Activated T-cell treated with anti-CD3 and anti-CD28 coated beads for 48 hours (primary cell): Measurements from ENCODE around the gene BCR.
"Not testable (repeated sequence)": the region's sequence is repeated elsewhere in the genome, so short reads cannot be mapped to it uniquely, and the experiment has no call there.

Source experiments
- DNase-seq: peaks from one replicate; pipeline ENCODE4 v3.0.0-alpha.2; 2020; ENCODE audit warnings: low read depth

Gene BCR

GRCh38 chr22:23291806-23292452 is 111.6 kb downstream of the BCR start:
- DNase-seq, result no peak

GRCh38 chr22:23292453-23293350 is 112.4 kb downstream of the BCR start:
- DNase-seq, result no peak

DNA sequence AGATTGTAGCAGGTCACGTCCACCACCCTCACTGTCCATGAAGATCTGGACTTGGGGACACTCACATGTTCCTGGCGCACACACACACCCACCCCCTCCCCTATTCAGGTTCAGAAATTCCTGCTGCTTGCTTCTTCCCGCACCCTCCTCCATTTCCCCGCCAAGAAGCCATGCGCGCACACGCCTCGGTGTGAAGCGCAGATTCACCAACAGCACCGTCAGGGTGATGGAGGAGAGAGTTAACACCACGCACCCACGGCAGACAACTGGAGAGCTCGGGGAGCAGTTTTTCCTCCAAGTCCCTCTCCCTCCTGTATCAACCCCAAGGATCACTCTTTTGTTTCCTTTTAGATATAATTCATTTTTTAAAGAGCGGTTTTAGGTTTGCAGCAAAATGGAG is 113.4 kb downstream of the BCR start:
- no peak for DNase-seq

- DNase-seq, result no peak
These were observed 113.9 kb downstream of the BCR start for GRCh38 chr22:23294221-23294620.

DNA sequence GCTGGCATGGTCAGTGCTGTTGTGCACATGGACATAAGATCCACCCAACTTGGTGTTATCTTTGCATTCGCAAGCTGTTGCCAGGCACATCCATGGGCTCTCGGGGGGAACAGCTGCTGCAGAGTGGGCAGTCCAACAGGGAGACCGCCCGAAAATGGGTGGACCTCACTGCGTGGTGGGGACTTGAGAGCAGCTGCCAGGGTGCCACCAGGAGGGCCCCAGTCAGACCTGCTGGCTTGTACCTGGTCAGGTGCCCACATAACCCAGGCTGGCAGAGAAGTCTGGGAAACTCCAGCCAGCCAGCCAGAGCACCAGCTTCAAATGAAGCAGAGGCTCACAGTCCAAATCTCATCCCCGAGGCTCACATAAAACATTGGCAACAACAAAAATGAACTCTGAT is 120.2 kb downstream of the BCR start:
- DNase-seq, result no peak

DNA sequence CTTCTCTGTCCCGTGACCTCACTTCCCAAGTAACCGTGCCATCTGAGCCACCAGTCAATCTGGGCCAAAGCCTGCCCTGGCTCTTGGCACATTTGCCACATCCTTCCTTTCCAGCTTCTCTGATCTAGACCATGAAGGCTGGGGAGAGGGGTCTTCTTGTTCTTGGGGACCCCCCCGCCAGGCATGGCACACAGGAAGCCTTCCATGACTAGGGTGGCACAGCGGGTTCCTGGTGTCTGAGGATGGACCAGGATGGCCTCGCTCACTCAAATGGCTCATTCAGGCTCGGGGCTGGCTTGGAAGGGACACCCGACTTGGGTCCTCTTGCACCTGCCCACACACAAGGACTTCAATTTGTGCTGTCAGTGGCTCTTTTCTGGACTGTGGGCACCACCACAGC is 121.3 kb downstream of the BCR start:
- no peak for DNase-seq

DNA sequence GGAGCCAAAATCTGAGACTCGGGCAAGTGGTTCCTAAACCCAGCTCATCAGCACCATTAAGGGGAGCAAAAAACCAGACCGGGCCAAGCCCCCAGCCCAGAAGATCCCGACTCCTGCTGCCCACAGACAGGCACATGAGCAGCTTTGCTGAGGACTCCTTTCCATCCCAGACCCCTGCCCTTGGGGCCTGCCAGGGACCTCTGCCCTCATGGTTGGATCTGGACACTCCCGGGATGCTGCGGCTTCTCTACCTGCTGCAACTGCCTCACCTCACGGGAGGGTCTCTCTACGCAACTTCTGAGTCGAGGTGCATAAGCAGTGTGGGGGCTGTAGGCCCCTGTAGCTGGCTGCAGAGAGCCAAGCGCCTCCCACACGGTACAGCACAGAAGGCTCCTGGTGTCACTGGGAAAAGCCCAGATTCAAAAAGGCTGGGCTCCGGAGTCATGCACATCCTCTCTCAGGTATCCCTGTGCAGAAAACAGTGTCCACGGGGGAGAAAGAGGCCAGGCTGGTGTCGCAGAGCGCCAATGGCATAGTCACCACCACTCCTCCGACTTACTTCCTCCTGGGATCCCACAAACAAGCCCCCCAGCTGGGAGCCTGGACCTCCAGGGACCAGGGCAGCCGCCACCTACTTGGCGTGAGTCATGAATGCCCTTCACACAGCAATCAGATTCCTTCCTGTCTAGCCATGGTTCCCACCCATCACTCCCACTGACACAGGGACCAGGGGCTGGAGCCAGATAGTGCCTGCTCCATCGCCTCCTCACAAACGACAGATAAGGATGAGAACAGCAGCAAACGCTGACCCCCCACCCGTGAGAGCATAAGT is 122.1 kb downstream of the BCR start:
- no peak for DNase-seq

- no peak for DNase-seq
These were observed 125.1 kb downstream of the BCR start for GRCh38 chr22:23305321-23305910.

- DNase-seq, result no peak
These were observed 125.6 kb downstream of the BCR start for GRCh38 chr22:23305922-23306374.

DNA sequence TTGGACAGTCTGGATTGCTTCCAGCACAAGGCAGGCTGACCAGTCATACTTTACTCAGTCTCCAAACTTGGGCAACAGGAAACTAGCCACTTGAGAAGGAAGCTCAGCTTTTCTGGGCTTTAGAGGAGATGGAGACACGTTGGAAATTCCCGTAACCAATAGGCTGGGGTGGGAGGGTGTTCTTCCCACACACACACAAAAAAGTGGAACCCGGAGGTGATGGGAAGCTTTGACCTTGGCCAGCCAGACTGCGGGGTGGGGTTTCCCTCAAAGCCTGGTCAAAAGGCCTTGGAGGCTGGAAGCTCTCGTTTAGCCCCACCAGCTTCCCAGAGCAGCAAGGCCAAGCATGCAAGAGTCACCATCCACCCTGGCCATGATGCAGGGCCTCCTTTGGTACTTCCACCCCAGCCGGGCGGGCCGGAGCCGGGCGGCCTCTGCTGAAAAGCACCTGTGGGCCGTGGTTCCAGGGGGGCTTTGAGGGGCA is 126.2 kb downstream of the BCR start:
- DNase-seq, result no peak

DNA sequence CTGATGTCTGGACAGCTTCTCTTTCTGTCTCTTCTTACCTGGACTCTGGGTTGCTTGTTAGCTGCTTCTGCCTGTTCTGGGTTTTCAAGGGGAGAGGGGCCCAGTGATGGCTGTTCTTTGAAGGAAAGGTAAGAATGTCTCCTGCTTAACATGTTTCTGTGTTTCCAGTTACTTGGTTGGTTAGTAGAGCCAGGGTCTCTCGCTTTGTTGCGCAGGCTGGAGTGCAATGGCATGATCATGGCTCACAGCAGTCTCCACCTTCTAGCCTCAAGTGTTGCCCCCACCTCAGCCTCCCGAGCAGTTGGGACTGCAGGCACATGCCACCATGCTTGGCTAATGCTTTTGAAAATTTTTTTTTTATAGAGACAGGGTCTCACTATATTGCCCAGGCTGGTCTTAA is 126.6 kb downstream of the BCR start:
- DNase-seq, result no peak

DNA sequence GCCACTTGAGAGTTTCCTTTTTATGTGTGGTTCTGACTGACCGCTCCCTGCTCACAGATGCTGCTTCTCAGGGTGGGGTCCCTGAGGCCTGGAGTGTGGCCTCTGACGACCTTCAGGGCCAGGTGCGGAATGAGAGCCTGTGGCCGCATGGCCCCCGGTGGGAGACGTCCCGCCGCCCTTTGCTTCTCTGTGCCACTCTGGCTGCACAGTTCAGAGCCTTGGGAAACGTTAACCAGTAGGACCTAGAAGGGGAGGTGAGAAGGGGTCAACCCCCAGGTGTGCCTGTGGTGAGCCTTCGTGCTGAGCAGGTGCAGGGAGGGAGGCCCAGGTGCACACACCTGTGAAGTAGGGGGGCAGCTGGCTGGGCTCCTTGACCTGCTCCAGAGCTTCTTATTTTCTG is 127.2 kb downstream of the BCR start:
- not testable (repeated sequence) for DNase-seq

DNA sequence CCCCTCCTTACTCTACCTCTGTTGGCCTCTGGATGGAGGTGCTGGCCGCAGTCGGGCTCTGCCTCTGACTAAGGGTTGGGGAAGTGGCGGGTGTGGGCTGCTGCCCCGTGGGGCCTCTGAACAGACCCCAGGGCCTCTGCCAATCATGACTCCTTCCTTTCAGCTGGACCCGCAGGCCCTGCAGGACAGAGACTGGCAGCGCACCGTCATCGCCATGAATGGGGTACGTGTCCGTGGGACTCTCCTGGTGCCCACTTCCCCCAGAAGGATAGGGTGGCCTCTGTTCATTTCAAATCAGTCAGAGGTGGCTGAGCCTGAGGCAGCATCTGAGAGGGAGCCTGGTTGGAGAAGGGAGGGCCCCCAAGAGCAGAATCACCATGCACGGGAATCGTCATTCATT is 129.0 kb downstream of the BCR start:
- not testable (repeated sequence) for DNase-seq

- not testable (repeated sequence) for DNase-seq
These were observed 130.3 kb downstream of the BCR start for GRCh38 chr22:23310443-23311097.

- DNase-seq, result not testable (repeated sequence)
These were observed 131.5 kb downstream of the BCR start for GRCh38 chr22:23311635-23312420.

- DNase-seq, result no peak
These were observed 133.7 kb downstream of the BCR start for GRCh38 chr22:23313791-23314567.

GRCh38 chr22:23315341-23315917 is 135.1 kb downstream of the BCR start:
- peak; percentile 41 for DNase-seq

- not testable (repeated sequence) for DNase-seq
These were observed 136.3 kb downstream of the BCR start for GRCh38 chr22:23316596-23316995.

DNA sequence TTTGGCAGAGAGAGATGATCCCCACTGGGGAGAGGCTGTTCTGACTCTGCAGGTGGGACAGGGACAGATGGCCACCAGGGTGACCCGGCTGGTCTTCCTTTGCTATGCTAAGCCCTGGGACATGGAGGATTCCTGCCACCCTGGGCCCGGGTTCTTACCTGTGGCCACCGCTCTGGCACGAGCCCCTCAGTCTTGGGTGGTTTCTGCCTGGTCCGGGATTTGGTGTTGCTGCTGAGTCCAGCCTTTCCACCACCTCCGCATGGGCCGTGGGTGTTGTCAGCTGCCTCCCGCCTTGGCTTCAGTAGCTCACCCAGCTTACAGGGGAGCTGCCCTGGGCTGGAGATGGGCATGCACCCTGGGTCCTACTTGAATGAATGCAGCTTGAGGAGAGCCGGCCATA is 138.0 kb downstream of the BCR start:
- not testable (repeated sequence) for DNase-seq
